Mononuclear cell (primary cell): ENCODE data around the gene SH2D5. TPM values are rescaled to one million over a fixed set of nuclear protein-coding genes. Genes with fewer than 3 reads are reported as not detected.
"Not testable (repeated sequence)": the region's sequence is repeated elsewhere in the genome, so short reads cannot be mapped to it uniquely, and the experiment has no call there.

Source experiments
- H3K27me3 ChIP-seq: 2 replicates; pipeline ENCODE4 v1.6.0; 2011; ENCODE audit warnings: low read length, control low read depth; ENCODE audit not compliant: insufficient read depth
- H3K4me1 ChIP-seq: 2 replicates; pipeline ENCODE4 v1.5.1; 2011; ENCODE audit warnings: mild to moderate bottlenecking, low read length, control low read depth; ENCODE audit not compliant: insufficient read depth
- H3K4me3 ChIP-seq: 2 replicates; pipeline ENCODE4 v1.5.1; 2011; ENCODE audit warnings: mild to moderate bottlenecking, low read length, moderate library complexity
- H3K9me3 ChIP-seq: 2 replicates; pipeline ENCODE4 v1.5.1; 2011; ENCODE audit warnings: low read depth, mild to moderate bottlenecking, control low read depth, low read length
- total RNA-seq: library from RNA; depleted of rRNA; stranded (reverse); fragments of >200 nt; gene quantifications from one replicate; pipeline ENCODE4 v1.2.3, GENCODE V29; 2012

The SH2D5 gene
- total RNA-seq, 1 donor, result not detected

DNA sequence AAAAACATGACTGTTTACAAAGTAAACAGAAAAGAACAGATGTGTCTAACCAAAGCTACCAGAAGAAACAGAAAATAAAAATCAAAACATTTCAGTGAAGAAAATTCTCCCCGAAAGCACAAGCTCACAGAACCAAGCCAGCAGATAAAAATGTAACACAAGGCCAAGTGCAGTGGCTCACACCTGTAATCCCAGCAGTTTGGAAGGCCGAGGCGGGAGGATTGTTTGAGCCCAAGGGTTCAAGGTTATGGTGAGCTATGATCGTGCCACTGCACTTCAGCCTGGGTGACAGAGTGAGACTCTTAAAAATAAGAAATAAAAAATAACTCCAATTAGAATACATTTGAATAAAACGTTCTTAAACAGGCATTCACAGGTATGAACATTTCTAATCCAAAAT is 52.2 kb downstream of the SH2D5 start:
- Histone ChIP-seq H3K9me3 (no peaks in the 10 kb centered on the region), H3K4me1 (peaks cover 26% of the 10 kb centered on the region), H3K4me3 (no peak overlapping the region), H3K27me3 (no peaks in the 10 kb centered on the region)

- H3K27me3 ChIP-seq, result no peaks in the 10 kb centered on the region
- H3K4me1 ChIP-seq, result peaks cover 26% of the 10 kb centered on the region
- no peak overlapping the region for H3K4me3 ChIP-seq
- no peaks in the 10 kb centered on the region for H3K9me3 ChIP-seq
Observed at GRCh38 chr1:20678599-20678998, 53.9 kb downstream of the SH2D5 start.

DNA sequence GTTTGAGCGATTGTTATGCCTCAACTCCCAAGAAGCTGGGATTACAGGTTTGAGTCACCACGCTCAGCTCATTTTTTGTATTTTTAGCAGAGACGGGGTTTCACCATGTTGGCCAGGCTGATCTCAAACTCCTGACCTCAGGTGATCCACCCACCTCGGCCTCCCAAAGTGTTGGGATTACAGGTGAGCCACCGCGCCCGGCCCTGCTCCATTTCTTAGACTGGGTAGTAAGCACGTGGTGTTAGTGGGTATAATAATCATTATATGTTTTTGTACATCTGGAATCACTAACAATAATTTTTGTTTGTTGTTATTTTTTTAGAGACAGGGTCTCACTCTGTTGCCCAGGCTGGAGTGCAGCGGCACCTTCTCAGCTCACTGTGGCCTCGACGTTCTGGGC is 58.9 kb downstream of the SH2D5 start:
- not testable (repeated sequence) for H3K27me3 ChIP-seq, H3K4me1 ChIP-seq, H3K9me3 ChIP-seq, H3K4me3 ChIP-seq

DNA sequence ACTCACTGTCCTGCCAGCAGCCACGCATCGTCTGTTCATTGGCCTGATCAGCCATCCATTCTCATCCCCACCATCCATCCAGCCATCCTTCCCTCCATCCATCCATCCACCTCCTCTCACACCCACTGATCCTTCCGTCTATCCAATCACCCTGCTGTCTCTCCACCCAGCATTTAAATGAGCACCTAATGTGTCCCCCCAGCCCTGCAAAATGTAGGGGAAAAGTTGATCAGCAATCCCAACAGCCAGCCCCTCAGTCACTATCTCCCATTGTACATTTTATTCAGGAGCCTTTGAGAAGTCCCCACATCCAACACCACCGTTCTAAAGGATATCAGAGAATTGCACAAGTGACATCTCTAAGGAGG is 60.3 kb downstream of the SH2D5 start:
- no peaks in the 10 kb centered on the region for H3K9me3 ChIP-seq
- no peaks in the 10 kb centered on the region for H3K27me3 ChIP-seq
- no peaks in the 10 kb centered on the region for H3K4me1 ChIP-seq
- no peak overlapping the region for H3K4me3 ChIP-seq

DNA sequence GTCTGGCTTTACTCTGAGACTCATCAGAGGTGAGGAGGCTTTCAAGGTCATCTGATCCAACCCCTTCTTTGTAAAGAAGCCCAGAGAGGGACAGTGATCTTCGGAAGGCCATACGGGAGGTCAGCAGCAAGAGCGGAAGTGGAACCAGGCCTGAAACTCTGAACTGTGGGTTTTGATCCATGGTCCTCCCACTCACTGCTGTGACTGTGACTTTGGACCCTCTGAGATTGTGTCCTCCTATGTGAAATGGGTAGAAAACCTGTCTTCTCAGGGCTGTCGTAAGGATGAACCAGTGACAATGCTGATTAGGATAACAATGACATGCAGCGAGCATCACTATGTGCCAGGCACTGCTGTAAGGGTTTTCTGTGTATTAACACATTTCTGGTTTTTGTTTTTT is 61.6 kb downstream of the SH2D5 start:
- Histone ChIP-seq H3K27me3 (no peaks in the 10 kb centered on the region), H3K4me3 (no peak overlapping the region), H3K4me1 (no peaks in the 10 kb centered on the region), H3K9me3 (no peaks in the 10 kb centered on the region)

Other genes with a start within 250 kb of the SH2D5 start
- gene CAMK2N1, start 246.5 kb downstream of the SH2D5 start, total RNA-seq, result 0.73 TPM
- 29.0 TPM for gene MUL1, start 224.6 kb downstream of the SH2D5 start, total RNA-seq
- gene FAM43B, start 180.1 kb downstream of the SH2D5 start, total RNA-seq, result not detected
- gene CDA, start 143.6 kb downstream of the SH2D5 start, total RNA-seq, result 7.5 TPM
- 10.0 TPM for gene PINK1, start 99.2 kb downstream of the SH2D5 start, total RNA-seq
- gene DDOST, start 71.3 kb downstream of the SH2D5 start, total RNA-seq, result 120 TPM
- under 0.01 TPM for gene KIF17, start 14.7 kb downstream of the SH2D5 start, total RNA-seq
- 279 TPM for gene HP1BP3, start 54.6 kb upstream of the SH2D5 start, total RNA-seq